ENCODE measurements around the gene DOCK8.

DOCK8 gene

GRCh38 chr9:472479-473075, 257.9 kb downstream of the DOCK8 start:
- H3K4me3 ChIP-seq (ENCODE audit: extremely low read depth, insufficient read depth, low read length, poor library complexity, severe bottlenecking): no peak overlapping the region
- no peak overlapping the region for H3K27ac ChIP-seq (ENCODE audit: low read depth, low read length, severe bottlenecking)
- WGBS, 2 experiments (ENCODE audit: insufficient coverage in 2 of 2): 89 to 92% methylated on average over 6 to 7 of the region's 7 CpGs
- H3K4me1 ChIP-seq (ENCODE audit: control insufficient read depth, insufficient read depth, low read length, poor library complexity, severe bottlenecking): no peaks in the 10 kb centered on the region
- H3K36me3 ChIP-seq (ENCODE audit: control insufficient read depth, insufficient read depth, low read length): no peaks in the 10 kb centered on the region
- H3K9me3 ChIP-seq (ENCODE audit: control insufficient read depth, low read length): no peaks in the 10 kb centered on the region

- no peaks in the 10 kb centered on the region for H3K4me1 ChIP-seq (ENCODE audit: control insufficient read depth, insufficient read depth, low read length, poor library complexity, severe bottlenecking)
- H3K9me3 ChIP-seq (ENCODE audit: control insufficient read depth, low read length): no peaks in the 10 kb centered on the region
- H3K4me3 ChIP-seq (ENCODE audit: extremely low read depth, insufficient read depth, low read length, poor library complexity, severe bottlenecking): no peak overlapping the region
- H3K27ac ChIP-seq (ENCODE audit: low read depth, low read length, severe bottlenecking): no peak overlapping the region
- H3K36me3 ChIP-seq (ENCODE audit: control insufficient read depth, insufficient read depth, low read length): no peaks in the 10 kb centered on the region
These were observed 262.5 kb downstream of the DOCK8 start for GRCh38 chr9:477193-477592.

GRCh38 chr9:479304-479970, 264.8 kb downstream of the DOCK8 start:
- Histone ChIP-seq H3K36me3 (ENCODE audit: control insufficient read depth, insufficient read depth, low read length) (no peaks in the 10 kb centered on the region), H3K4me1 (ENCODE audit: control insufficient read depth, insufficient read depth, low read length, poor library complexity, severe bottlenecking) (no peaks in the 10 kb centered on the region), H3K9me3 (ENCODE audit: control insufficient read depth, low read length) (no peaks in the 10 kb centered on the region), H3K27ac (ENCODE audit: low read depth, low read length, severe bottlenecking) (no peak overlapping the region), H3K4me3 (ENCODE audit: extremely low read depth, insufficient read depth, low read length, poor library complexity, severe bottlenecking) (no peak overlapping the region)
- 96% methylated on average over 3 of the region's 4 CpGs; no CpG with 5 or more reads in 1 of the 2 experiments for WGBS, 2 experiments (ENCODE audit: insufficient coverage in 2 of 2)

- Histone ChIP-seq H3K4me3 (ENCODE audit: extremely low read depth, insufficient read depth, low read length, poor library complexity, severe bottlenecking) (no peak overlapping the region), H3K27ac (ENCODE audit: low read depth, low read length, severe bottlenecking) (no peak overlapping the region)
- WGBS, 2 experiments (ENCODE audit: insufficient coverage in 2 of 2): 72 to 96% methylated on average over 3 of the region's 3 CpGs
These were observed 265.3 kb downstream of the DOCK8 start for GRCh38 chr9:479971-480350.

GRCh38 chr9:482739-483138, 268.1 kb downstream of the DOCK8 start:
- Histone ChIP-seq H3K27ac (ENCODE audit: low read depth, low read length, severe bottlenecking) (no peak overlapping the region), H3K36me3 (ENCODE audit: control insufficient read depth, insufficient read depth, low read length) (no peaks in the 10 kb centered on the region), H3K4me1 (ENCODE audit: control insufficient read depth, insufficient read depth, low read length, poor library complexity, severe bottlenecking) (no peaks in the 10 kb centered on the region), H3K9me3 (ENCODE audit: control insufficient read depth, low read length) (no peaks in the 10 kb centered on the region), H3K4me3 (ENCODE audit: extremely low read depth, insufficient read depth, low read length, poor library complexity, severe bottlenecking) (no peak overlapping the region)
- 96 to 100% methylated on average over 3 to 4 of the region's 7 CpGs for WGBS, 2 experiments (ENCODE audit: insufficient coverage in 2 of 2)

More at GRCh38 chr9:479971-480350, 265.3 kb downstream of the DOCK8 start:
- Histone ChIP-seq H3K4me1 (ENCODE audit: control insufficient read depth, insufficient read depth, low read length, poor library complexity, severe bottlenecking) (no peaks in the 10 kb centered on the region), H3K9me3 (ENCODE audit: control insufficient read depth, low read length) (no peaks in the 10 kb centered on the region), H3K36me3 (ENCODE audit: control insufficient read depth, insufficient read depth, low read length) (no peaks in the 10 kb centered on the region)

- H3K27ac ChIP-seq (ENCODE audit: low read depth, low read length, severe bottlenecking): no peak overlapping the region
- 80 to 100% methylated on average over 1 to 3 of the region's 4 CpGs for WGBS, 2 experiments (ENCODE audit: insufficient coverage in 2 of 2)
These were observed 271.5 kb downstream of the DOCK8 start for GRCh38 chr9:486156-486555.

GRCh38 chr9:487429-487828, 272.8 kb downstream of the DOCK8 start:
- Histone ChIP-seq H3K4me1 (ENCODE audit: control insufficient read depth, insufficient read depth, low read length, poor library complexity, severe bottlenecking) (no peaks in the 10 kb centered on the region), H3K27ac (ENCODE audit: low read depth, low read length, severe bottlenecking) (no peak overlapping the region), H3K9me3 (ENCODE audit: control insufficient read depth, low read length) (no peaks in the 10 kb centered on the region), H3K36me3 (ENCODE audit: control insufficient read depth, insufficient read depth, low read length) (no peaks in the 10 kb centered on the region), H3K4me3 (ENCODE audit: extremely low read depth, insufficient read depth, low read length, poor library complexity, severe bottlenecking) (no peak overlapping the region)
- 82 to 100% methylated on average over 1 of the region's 2 CpGs for WGBS, 2 experiments (ENCODE audit: insufficient coverage in 2 of 2)

More at GRCh38 chr9:486156-486555, 271.5 kb downstream of the DOCK8 start:
- no peaks in the 10 kb centered on the region for H3K4me1 ChIP-seq (ENCODE audit: control insufficient read depth, insufficient read depth, low read length, poor library complexity, severe bottlenecking)
- no peaks in the 10 kb centered on the region for H3K36me3 ChIP-seq (ENCODE audit: control insufficient read depth, insufficient read depth, low read length)
- H3K9me3 ChIP-seq (ENCODE audit: control insufficient read depth, low read length): no peaks in the 10 kb centered on the region
- H3K4me3 ChIP-seq (ENCODE audit: extremely low read depth, insufficient read depth, low read length, poor library complexity, severe bottlenecking): no peak overlapping the region

- no peak overlapping the region for H3K4me3 ChIP-seq (ENCODE audit: extremely low read depth, insufficient read depth, low read length, poor library complexity, severe bottlenecking)
- H3K9me3 ChIP-seq (ENCODE audit: control insufficient read depth, low read length): no peaks in the 10 kb centered on the region
- H3K4me1 ChIP-seq (ENCODE audit: control insufficient read depth, insufficient read depth, low read length, poor library complexity, severe bottlenecking): no peaks in the 10 kb centered on the region
- H3K27ac ChIP-seq (ENCODE audit: low read depth, low read length, severe bottlenecking): no peak overlapping the region
- no peaks in the 10 kb centered on the region for H3K36me3 ChIP-seq (ENCODE audit: control insufficient read depth, insufficient read depth, low read length)
- 90 to 100% methylated on average over 1 to 2 of the region's 2 CpGs for WGBS, 2 experiments (ENCODE audit: insufficient coverage in 2 of 2)
These were observed 273.8 kb downstream of the DOCK8 start for GRCh38 chr9:488448-488847.

- Histone ChIP-seq H3K4me1 (ENCODE audit: control insufficient read depth, insufficient read depth, low read length, poor library complexity, severe bottlenecking) (no peaks in the 10 kb centered on the region), H3K4me3 (ENCODE audit: extremely low read depth, insufficient read depth, low read length, poor library complexity, severe bottlenecking) (no peak overlapping the region), H3K36me3 (ENCODE audit: control insufficient read depth, insufficient read depth, low read length) (no peaks in the 10 kb centered on the region), H3K27ac (ENCODE audit: low read depth, low read length, severe bottlenecking) (no peak overlapping the region), H3K9me3 (ENCODE audit: control insufficient read depth, low read length) (no peaks in the 10 kb centered on the region)
- WGBS, 2 experiments (ENCODE audit: insufficient coverage in 2 of 2): 88% methylated on average over 2 of the region's 7 CpGs; no CpG with 5 or more reads in 1 of the 2 experiments
These were observed 274.8 kb downstream of the DOCK8 start for GRCh38 chr9:489198-490197.

GRCh38 chr9:494764-495163, 280.1 kb downstream of the DOCK8 start:
- no peaks in the 10 kb centered on the region for H3K4me1 ChIP-seq (ENCODE audit: control insufficient read depth, insufficient read depth, low read length, poor library complexity, severe bottlenecking)
- H3K4me3 ChIP-seq (ENCODE audit: extremely low read depth, insufficient read depth, low read length, poor library complexity, severe bottlenecking): no peak overlapping the region
- H3K9me3 ChIP-seq (ENCODE audit: control insufficient read depth, low read length): no peaks in the 10 kb centered on the region
- no peaks in the 10 kb centered on the region for H3K36me3 ChIP-seq (ENCODE audit: control insufficient read depth, insufficient read depth, low read length)
- H3K27ac ChIP-seq (ENCODE audit: low read depth, low read length, severe bottlenecking): no peak overlapping the region
- 100% methylated on average over 1 of the region's 1 CpG; no CpG with 5 or more reads in 1 of the 2 experiments for WGBS, 2 experiments (ENCODE audit: insufficient coverage in 2 of 2)

All from mesodermal cell (in vitro differentiated cells).